ENCODE data around the gene ECI1. TPM values are rescaled to one million over a fixed set of nuclear protein-coding genes. Genes with fewer than 3 reads are reported as not detected.

ECI1 gene
- total and polyA plus RNA-seq, 4 donors = 28.4 to 66.0 (median 47.1) TPM

- Histone ChIP-seq H3K4me3 (ENCODE audit: low read length in 2 of 2) (no peak overlapping the region), H3K9me3 (ENCODE audit: control insufficient read depth, low read length) (no peaks in the 10 kb centered on the region), H3K36me3 (ENCODE audit: control insufficient read depth in 1 of 2, insufficient read depth in 2 of 2, low read length in 1 of 2) (peaks cover 0 to 4% of the 10 kb centered on the region in 2 donors), H3K4me1 (ENCODE audit: control insufficient read depth in 1 of 2, insufficient read depth in 2 of 2, low read length in 2 of 2) (no peaks in the 10 kb centered on the region), H3K27ac (ENCODE audit: low read depth in 1 of 2, low read length in 2 of 2) (no peak overlapping the region), H3K27me3 (ENCODE audit: control insufficient read depth in 1 of 2, insufficient read depth in 2 of 2, low read length in 1 of 2) (no peaks in the 10 kb centered on the region)
- ATAC-seq (ENCODE audit: low FRiP score) (no peak), DNase-seq (no peak)
- intact Hi-C loops (cut with DNase I) = no loop called here
- 85 to 87% methylated on average over 25 to 26 of the region's 26 CpGs for WGBS, 2 donors
Measured at GRCh38 chr16:2282866-2283555, 31.6 kb upstream of the ECI1 start.

- DNase-seq = no peak
- no peaks in the 10 kb centered on the region for H3K4me1 ChIP-seq (ENCODE audit: control insufficient read depth in 1 of 2, insufficient read depth in 2 of 2, low read length in 2 of 2)
- peaks cover 0 to 4% of the 10 kb centered on the region in 2 donors for H3K36me3 ChIP-seq (ENCODE audit: control insufficient read depth in 1 of 2, insufficient read depth in 2 of 2, low read length in 1 of 2)
- no peak overlapping the region for H3K4me3 ChIP-seq (ENCODE audit: low read length in 2 of 2)
- no peak overlapping the region for H3K27ac ChIP-seq (ENCODE audit: low read depth in 1 of 2, low read length in 2 of 2)
- no peak for ATAC-seq (ENCODE audit: low FRiP score)
- H3K9me3 ChIP-seq (ENCODE audit: control insufficient read depth, low read length) = no peaks in the 10 kb centered on the region
- H3K27me3 ChIP-seq (ENCODE audit: control insufficient read depth in 1 of 2, insufficient read depth in 2 of 2, low read length in 1 of 2) = no peaks in the 10 kb centered on the region
- intact Hi-C loops (cut with DNase I) = no loop called here
- WGBS, 2 donors = 65 to 74% methylated on average over 5 of the region's 5 CpGs
Measured at GRCh38 chr16:2282262-2282661, 30.9 kb upstream of the ECI1 start.

GRCh38 chr16:2280981-2281542, 29.7 kb upstream of the ECI1 start:
- H3K27me3 ChIP-seq (ENCODE audit: control insufficient read depth in 1 of 2, insufficient read depth in 2 of 2, low read length in 1 of 2) = no peaks in the 10 kb centered on the region
- no peak overlapping the region for H3K4me3 ChIP-seq (ENCODE audit: low read length in 2 of 2)
- no peaks in the 10 kb centered on the region for H3K9me3 ChIP-seq (ENCODE audit: control insufficient read depth, low read length)
- ATAC-seq (ENCODE audit: low FRiP score) = no peak
- WGBS, 2 donors = 83 to 84% methylated on average over 24 of the region's 24 CpGs
- no peaks in the 10 kb centered on the region for H3K4me1 ChIP-seq (ENCODE audit: control insufficient read depth in 1 of 2, insufficient read depth in 2 of 2, low read length in 2 of 2)
- peak in 1 of 2 donors; percentile 35 for DNase-seq
- no peak overlapping the region for H3K27ac ChIP-seq (ENCODE audit: low read depth in 1 of 2, low read length in 2 of 2)
- intact Hi-C loops (cut with DNase I) = no loop called here
- H3K36me3 ChIP-seq (ENCODE audit: control insufficient read depth in 1 of 2, insufficient read depth in 2 of 2, low read length in 1 of 2) = peaks cover 0 to 4% of the 10 kb centered on the region in 2 donors

GRCh38 chr16:2280461-2280860, 29.1 kb upstream of the ECI1 start:
- peaks cover 0 to 4% of the 10 kb centered on the region in 2 donors for H3K36me3 ChIP-seq (ENCODE audit: control insufficient read depth in 1 of 2, insufficient read depth in 2 of 2, low read length in 1 of 2)
- 86 to 91% methylated on average over 8 of the region's 8 CpGs for WGBS, 2 donors
- H3K27ac ChIP-seq (ENCODE audit: low read depth in 1 of 2, low read length in 2 of 2) = no peak overlapping the region
- intact Hi-C loops (cut with DNase I) = no loop called here
- H3K4me3 ChIP-seq (ENCODE audit: low read length in 2 of 2) = no peak overlapping the region
- DNase-seq = peak in 1 of 2 donors; percentile 40
- no peak for ATAC-seq (ENCODE audit: low FRiP score)
- H3K27me3 ChIP-seq (ENCODE audit: control insufficient read depth in 1 of 2, insufficient read depth in 2 of 2, low read length in 1 of 2) = no peaks in the 10 kb centered on the region
- H3K9me3 ChIP-seq (ENCODE audit: control insufficient read depth, low read length) = no peaks in the 10 kb centered on the region
- H3K4me1 ChIP-seq (ENCODE audit: control insufficient read depth in 1 of 2, insufficient read depth in 2 of 2, low read length in 2 of 2) = no peaks in the 10 kb centered on the region

- Histone ChIP-seq H3K27me3 (ENCODE audit: control insufficient read depth in 1 of 2, insufficient read depth in 2 of 2, low read length in 1 of 2) (no peaks in the 10 kb centered on the region), H3K36me3 (ENCODE audit: control insufficient read depth in 1 of 2, insufficient read depth in 2 of 2, low read length in 1 of 2) (no peaks in the 10 kb centered on the region), H3K9me3 (ENCODE audit: control insufficient read depth, low read length) (no peaks in the 10 kb centered on the region), H3K4me3 (ENCODE audit: low read length in 2 of 2) (no peak overlapping the region), H3K4me1 (ENCODE audit: control insufficient read depth in 1 of 2, insufficient read depth in 2 of 2, low read length in 2 of 2) (no peaks in the 10 kb centered on the region), H3K27ac (ENCODE audit: low read depth in 1 of 2, low read length in 2 of 2) (no peak overlapping the region)
- no peak for ATAC-seq (ENCODE audit: low FRiP score)
- intact Hi-C loops (cut with DNase I) = no loop called here
- 87 to 88% methylated on average over 26 of the region's 26 CpGs for WGBS, 2 donors
- no peak for DNase-seq
Measured at GRCh38 chr16:2278956-2279800, 27.8 kb upstream of the ECI1 start.

GRCh38 chr16:2278272-2278608, 26.9 kb upstream of the ECI1 start:
- H3K27ac ChIP-seq (ENCODE audit: low read depth in 1 of 2, low read length in 2 of 2) = no peak overlapping the region
- no peak for ATAC-seq (ENCODE audit: low FRiP score)
- H3K9me3 ChIP-seq (ENCODE audit: control insufficient read depth, low read length) = no peaks in the 10 kb centered on the region
- intact Hi-C loops (cut with DNase I) = no loop called here
- no peaks in the 10 kb centered on the region for H3K4me1 ChIP-seq (ENCODE audit: control insufficient read depth in 1 of 2, insufficient read depth in 2 of 2, low read length in 2 of 2)
- no peaks in the 10 kb centered on the region for H3K27me3 ChIP-seq (ENCODE audit: control insufficient read depth in 1 of 2, insufficient read depth in 2 of 2, low read length in 1 of 2)
- H3K4me3 ChIP-seq (ENCODE audit: low read length in 2 of 2) = no peak overlapping the region
- no peak for DNase-seq
- WGBS, 2 donors = 80 to 85% methylated on average over 14 of the region's 14 CpGs
- H3K36me3 ChIP-seq (ENCODE audit: control insufficient read depth in 1 of 2, insufficient read depth in 2 of 2, low read length in 1 of 2) = no peaks in the 10 kb centered on the region

- ATAC-seq (ENCODE audit: low FRiP score) (no peak), DNase-seq (no peak)
- no peaks in the 10 kb centered on the region for H3K27me3 ChIP-seq (ENCODE audit: control insufficient read depth in 1 of 2, insufficient read depth in 2 of 2, low read length in 1 of 2)
- intact Hi-C loops (cut with DNase I) = no loop called here
- 90 to 92% methylated on average over 25 of the region's 25 CpGs for WGBS, 2 donors
- H3K4me1 ChIP-seq (ENCODE audit: control insufficient read depth in 1 of 2, insufficient read depth in 2 of 2, low read length in 2 of 2) = no peaks in the 10 kb centered on the region
- H3K4me3 ChIP-seq (ENCODE audit: low read length in 2 of 2) = no peak overlapping the region
- H3K9me3 ChIP-seq (ENCODE audit: control insufficient read depth, low read length) = no peaks in the 10 kb centered on the region
- H3K36me3 ChIP-seq (ENCODE audit: control insufficient read depth in 1 of 2, insufficient read depth in 2 of 2, low read length in 1 of 2) = no peaks in the 10 kb centered on the region
- H3K27ac ChIP-seq (ENCODE audit: low read depth in 1 of 2, low read length in 2 of 2) = no peak overlapping the region
Measured at GRCh38 chr16:2277466-2278271, 26.3 kb upstream of the ECI1 start.

- WGBS, 2 donors = 79 to 83% methylated on average over 26 of the region's 26 CpGs
- no peaks in the 10 kb centered on the region for H3K36me3 ChIP-seq (ENCODE audit: control insufficient read depth in 1 of 2, insufficient read depth in 2 of 2, low read length in 1 of 2)
Measured at GRCh38 chr16:2276368-2277195, 25.2 kb upstream of the ECI1 start.

More at GRCh38 chr16:2276368-2277195, 25.2 kb upstream of the ECI1 start:
- H3K9me3 ChIP-seq (ENCODE audit: control insufficient read depth, low read length) = no peaks in the 10 kb centered on the region
- intact Hi-C loops (cut with DNase I) = no loop called here
- no peaks in the 10 kb centered on the region for H3K27me3 ChIP-seq (ENCODE audit: control insufficient read depth in 1 of 2, insufficient read depth in 2 of 2, low read length in 1 of 2)
- ATAC-seq (ENCODE audit: low FRiP score) (no peak), DNase-seq (no peak)
- no peaks in the 10 kb centered on the region for H3K4me1 ChIP-seq (ENCODE audit: control insufficient read depth in 1 of 2, insufficient read depth in 2 of 2, low read length in 2 of 2)
- no peak overlapping the region for H3K4me3 ChIP-seq (ENCODE audit: low read length in 2 of 2)
- no peak overlapping the region for H3K27ac ChIP-seq (ENCODE audit: low read depth in 1 of 2, low read length in 2 of 2)

Measured in aorta (tissue), 5 donors.